Measurements from ENCODE around the gene PYDC1.

PYDC1 gene

DNA sequence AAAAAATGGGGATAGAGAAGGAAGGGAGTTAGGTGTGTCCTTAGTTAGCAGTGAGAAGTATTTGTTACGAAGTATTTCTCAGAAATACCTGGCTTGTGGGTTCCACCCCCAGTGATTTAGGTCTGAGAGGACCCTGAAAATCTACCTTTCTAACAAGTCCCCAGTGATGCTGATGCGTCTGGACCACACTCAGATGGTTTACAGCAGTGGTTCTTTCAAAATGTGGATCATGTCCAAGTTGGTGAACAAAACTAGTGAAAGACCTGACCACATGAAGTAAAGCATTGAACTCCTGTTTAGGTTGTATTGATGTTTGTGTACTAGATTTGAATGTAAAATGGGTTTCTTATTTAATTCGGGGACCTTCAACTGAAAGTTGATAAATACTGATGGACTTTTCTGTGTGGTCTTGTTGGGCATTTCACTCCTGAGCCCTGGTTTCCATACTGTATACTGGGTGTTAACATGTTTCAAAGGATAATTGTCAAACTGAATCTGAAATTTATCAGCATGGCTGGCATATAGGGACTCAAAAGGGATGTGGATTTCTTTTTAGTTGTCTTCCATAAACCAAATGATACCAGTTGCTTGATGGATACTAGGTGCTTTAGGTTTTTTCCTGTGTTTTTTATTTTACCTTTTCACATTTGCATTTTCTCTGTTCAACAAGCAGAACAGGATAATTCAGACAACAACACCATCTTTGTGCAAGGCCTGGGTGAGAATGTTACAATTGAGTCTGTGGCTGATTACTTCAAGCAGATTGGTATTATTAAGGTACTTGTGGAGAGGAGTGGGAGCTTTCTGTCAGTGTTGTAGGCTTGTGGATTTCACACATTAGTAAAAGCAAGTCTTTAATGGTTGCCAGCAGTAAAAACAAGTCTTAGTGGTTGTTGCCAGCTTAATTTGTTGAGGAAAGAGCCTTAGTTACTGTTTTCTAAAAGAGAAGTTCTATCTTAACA lies 28.2 kb downstream of the PYDC1 start:
- no peaks in the 10 kb centered on the region for H3K27me3 ChIP-seq (ENCODE audit: insufficient read depth, low read length, poor library complexity)
- H3K79me2 ChIP-seq (ENCODE audit: insufficient read depth, low read length), result peaks cover 89% of the 10 kb centered on the region
- no peak overlapping the region for H3K4me2 ChIP-seq (ENCODE audit: insufficient read depth, low read length)
- no peak overlapping the region for H3K9ac ChIP-seq (ENCODE audit: low read depth, low read length)
- peaks cover 100% of the 10 kb centered on the region for H3K36me3 ChIP-seq (ENCODE audit: insufficient read depth, low read length)
- ATAC-seq (ENCODE audit: insufficient read depth, low read depth), result no peak
- no peak overlapping the region for H3K4me3 ChIP-seq (ENCODE audit: low read depth in 1 of 2, low read length in 2 of 2)
- no peak for DNase-seq
- no peaks in the 10 kb centered on the region for H3K9me3 ChIP-seq (ENCODE audit: insufficient read depth, low read length, severe bottlenecking)
- H4K20me1 ChIP-seq (ENCODE audit: insufficient read depth, low read length), result peaks cover 99% of the 10 kb centered on the region
- H2AFZ ChIP-seq (ENCODE audit: low read depth, low read length), result no peak overlapping the region
- peaks cover 17% of the 10 kb centered on the region for H3K4me1 ChIP-seq (ENCODE audit: insufficient read depth, low read length)
- no peak for TF ChIP-seq CTCF (IDR thresholded peaks at IDR 0.05; ENCODE audit: borderline replicate concordance, extremely low read depth, low read length, poor library complexity, severe bottlenecking)
- no peak for TF ChIP-seq EZH2 (IDR thresholded peaks at IDR 0.05; ENCODE audit: borderline replicate concordance, low read depth, low read length, severe bottlenecking)
- H3K27ac ChIP-seq (ENCODE audit: low read length), result no peak overlapping the region

GRCh38 chr16:31187808-31188189 lies 29.1 kb downstream of the PYDC1 start:
- Histone ChIP-seq H3K4me3 (ENCODE audit: low read depth in 1 of 2, low read length in 2 of 2) (no peak overlapping the region), H3K27ac (ENCODE audit: low read length) (no peak overlapping the region), H3K9me3 (ENCODE audit: insufficient read depth, low read length, severe bottlenecking) (no peaks in the 10 kb centered on the region), H3K4me2 (ENCODE audit: insufficient read depth, low read length) (no peak overlapping the region), H3K9ac (ENCODE audit: low read depth, low read length) (no peak overlapping the region), H2AFZ (ENCODE audit: low read depth, low read length) (no peak overlapping the region), H3K79me2 (ENCODE audit: insufficient read depth, low read length) (peaks cover 93% of the 10 kb centered on the region), H3K36me3 (ENCODE audit: insufficient read depth, low read length) (peaks cover 100% of the 10 kb centered on the region), H3K27me3 (ENCODE audit: insufficient read depth, low read length, poor library complexity) (no peaks in the 10 kb centered on the region), H3K4me1 (ENCODE audit: insufficient read depth, low read length) (peaks cover 26% of the 10 kb centered on the region), H4K20me1 (ENCODE audit: insufficient read depth, low read length) (peaks cover 99% of the 10 kb centered on the region)
- no peak; the same call in 2 of the 3 replicates for ATAC-seq (ENCODE audit: insufficient read depth, low read depth)
- no peak for DNase-seq
- TF ChIP-seq EZH2 (IDR thresholded peaks at IDR 0.05; ENCODE audit: borderline replicate concordance, low read depth, low read length, severe bottlenecking) (no peak), CTCF (IDR thresholded peaks at IDR 0.05; ENCODE audit: borderline replicate concordance, extremely low read depth, low read length, poor library complexity, severe bottlenecking) (no peak)

- Histone ChIP-seq H3K79me2 (ENCODE audit: insufficient read depth, low read length) (peaks cover 94% of the 10 kb centered on the region), H2AFZ (ENCODE audit: low read depth, low read length) (no peak overlapping the region), H3K9me3 (ENCODE audit: insufficient read depth, low read length, severe bottlenecking) (no peaks in the 10 kb centered on the region), H3K36me3 (ENCODE audit: insufficient read depth, low read length) (peaks cover 100% of the 10 kb centered on the region), H3K27ac (ENCODE audit: low read length) (no peak overlapping the region), H4K20me1 (ENCODE audit: insufficient read depth, low read length) (peaks cover 99% of the 10 kb centered on the region), H3K9ac (ENCODE audit: low read depth, low read length) (no peak overlapping the region), H3K4me3 (ENCODE audit: low read depth in 1 of 2, low read length in 2 of 2) (no peak overlapping the region; a peak in 1 of 4 replicates), H3K4me2 (ENCODE audit: insufficient read depth, low read length) (0 out of 2 replicates have a peak overlapping the region, but pooled peaks have one; percentile 37), H3K4me1 (ENCODE audit: insufficient read depth, low read length) (peaks cover 32% of the 10 kb centered on the region), H3K27me3 (ENCODE audit: insufficient read depth, low read length, poor library complexity) (no peaks in the 10 kb centered on the region)
- DNase-seq (no peak), ATAC-seq (ENCODE audit: insufficient read depth, low read depth) (no peak)
- TF ChIP-seq EZH2 (IDR thresholded peaks at IDR 0.05; ENCODE audit: borderline replicate concordance, low read depth, low read length, severe bottlenecking) (no peak), CTCF (IDR thresholded peaks at IDR 0.05; ENCODE audit: borderline replicate concordance, extremely low read depth, low read length, poor library complexity, severe bottlenecking) (no peak)
These were observed 29.8 kb downstream of the PYDC1 start for GRCh38 chr16:31186930-31187807.

Data from DND-41 (cell line).